GM18909 (cell line): Measurements from ENCODE around the gene ZSWIM1.
"Not testable (repeated sequence)": the region's sequence is repeated elsewhere in the genome, so short reads cannot be mapped to it uniquely, and the experiment has no call there.

Experiments used
- ATAC-seq: cut with Tn5 transposase; IDR thresholded peaks from one replicate; pipeline ENCODE4 v1.9.1; 2021; ENCODE audit warnings: mild to moderate bottlenecking; ENCODE audit not compliant: unreplicated experiment, poor library complexity

Gene ZSWIM1

GRCh38 chr20:45853484-45853883 lies 27.5 kb upstream of the ZSWIM1 start:
- no peak for ATAC-seq

DNA sequence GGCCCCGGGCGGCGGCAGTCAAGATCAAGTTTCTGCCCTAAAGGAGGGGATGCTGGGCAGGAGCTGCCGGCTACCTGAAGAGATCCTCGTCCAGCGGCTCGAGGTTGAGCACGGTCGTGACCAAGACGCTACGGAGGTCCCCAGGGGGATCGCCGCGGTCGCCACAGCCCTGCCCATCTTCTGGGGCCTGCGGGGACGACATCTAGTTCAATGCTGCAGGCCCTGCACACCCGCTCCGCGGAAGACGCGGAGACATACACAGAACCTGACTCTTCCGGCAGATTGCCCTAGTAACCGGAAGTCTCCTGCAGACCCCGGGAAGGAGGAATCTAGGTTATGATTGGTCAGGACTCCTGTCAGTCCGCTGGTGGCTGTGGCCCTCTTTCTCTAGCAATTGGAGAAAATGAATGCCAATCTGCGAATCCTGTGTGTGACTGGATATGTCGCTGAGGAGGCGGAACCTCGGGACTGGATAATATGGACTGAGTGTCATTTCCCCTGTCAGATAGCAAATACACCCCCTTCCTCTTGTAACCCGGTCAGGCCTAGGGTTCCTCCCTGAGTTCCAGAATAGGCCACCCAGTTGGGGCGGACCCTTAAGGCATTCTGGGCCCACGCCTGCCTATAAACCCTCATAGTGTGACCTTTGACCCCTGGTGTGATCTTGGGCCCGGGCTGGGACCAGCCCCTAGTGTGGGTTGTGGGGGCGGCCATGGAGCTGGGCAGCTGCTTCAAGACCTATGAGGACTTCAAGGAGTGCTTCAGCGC lies 23.7 kb upstream of the ZSWIM1 start, which contains the start of the genes ACOT8 and ZSWIM3:
Gene ACOT8, minus strand, starts transcription at position 279 of the 768 bp plus-strand sequence. Its CDS starts 77 bp downstream, at position 202.
Gene ZSWIM3, plus strand, starts transcription at position 501 of the 768 bp plus-strand sequence. Its CDS starts 212 bp downstream, at position 713.
- peak; percentile 95 for ATAC-seq

DNA sequence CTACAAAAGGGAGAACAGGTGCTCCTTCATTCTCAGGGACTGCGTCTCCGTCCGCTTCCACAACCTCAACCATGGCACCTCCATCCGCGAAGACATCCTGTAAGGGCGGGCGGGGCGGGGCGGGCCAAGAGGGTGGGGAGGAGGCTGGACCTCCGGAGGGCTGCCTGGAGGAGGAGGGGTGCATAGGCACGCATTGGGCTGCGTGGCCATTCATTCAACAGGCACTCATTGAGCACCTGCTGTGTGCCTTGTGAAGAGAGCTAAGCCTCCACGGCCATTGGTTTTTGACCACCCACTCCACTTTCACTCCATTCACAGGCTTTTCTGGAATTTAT lies 23.2 kb upstream of the ZSWIM1 start:
- ATAC-seq, result peak; percentile 15

- no peak for ATAC-seq
These were observed 21.1 kb upstream of the ZSWIM1 start for GRCh38 chr20:45859916-45860315.

DNA sequence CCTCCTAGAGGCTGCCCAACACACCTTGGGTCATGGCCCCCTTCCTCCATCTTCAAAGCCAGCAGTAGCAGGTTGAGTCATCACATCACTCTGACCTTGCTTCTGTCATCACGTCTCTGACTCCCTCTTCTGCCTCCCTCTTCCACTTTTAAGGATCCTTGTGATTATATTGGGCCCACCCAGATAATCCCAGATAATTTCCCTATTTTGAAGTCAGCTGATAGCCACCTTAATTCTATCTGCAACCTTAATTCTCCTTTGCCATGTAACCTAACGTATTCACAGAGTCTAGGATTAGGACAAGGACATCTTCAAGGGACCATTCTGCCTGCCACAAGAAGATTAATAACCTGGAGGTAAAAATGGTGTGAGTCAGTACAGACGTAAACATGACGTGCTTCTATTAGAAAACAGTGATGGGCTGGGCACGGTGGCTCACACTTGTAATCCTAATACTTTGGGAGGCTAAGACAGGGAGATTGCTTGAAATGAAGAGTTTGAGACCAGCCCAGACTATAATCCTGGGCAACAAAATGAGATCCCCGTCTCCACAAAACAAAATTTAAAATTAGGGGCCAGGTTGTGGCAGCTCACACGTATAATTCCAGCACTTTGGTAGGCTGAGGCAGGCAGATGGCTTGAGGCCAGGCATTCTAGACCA lies 20.3 kb upstream of the ZSWIM1 start:
- no peak for ATAC-seq

DNA sequence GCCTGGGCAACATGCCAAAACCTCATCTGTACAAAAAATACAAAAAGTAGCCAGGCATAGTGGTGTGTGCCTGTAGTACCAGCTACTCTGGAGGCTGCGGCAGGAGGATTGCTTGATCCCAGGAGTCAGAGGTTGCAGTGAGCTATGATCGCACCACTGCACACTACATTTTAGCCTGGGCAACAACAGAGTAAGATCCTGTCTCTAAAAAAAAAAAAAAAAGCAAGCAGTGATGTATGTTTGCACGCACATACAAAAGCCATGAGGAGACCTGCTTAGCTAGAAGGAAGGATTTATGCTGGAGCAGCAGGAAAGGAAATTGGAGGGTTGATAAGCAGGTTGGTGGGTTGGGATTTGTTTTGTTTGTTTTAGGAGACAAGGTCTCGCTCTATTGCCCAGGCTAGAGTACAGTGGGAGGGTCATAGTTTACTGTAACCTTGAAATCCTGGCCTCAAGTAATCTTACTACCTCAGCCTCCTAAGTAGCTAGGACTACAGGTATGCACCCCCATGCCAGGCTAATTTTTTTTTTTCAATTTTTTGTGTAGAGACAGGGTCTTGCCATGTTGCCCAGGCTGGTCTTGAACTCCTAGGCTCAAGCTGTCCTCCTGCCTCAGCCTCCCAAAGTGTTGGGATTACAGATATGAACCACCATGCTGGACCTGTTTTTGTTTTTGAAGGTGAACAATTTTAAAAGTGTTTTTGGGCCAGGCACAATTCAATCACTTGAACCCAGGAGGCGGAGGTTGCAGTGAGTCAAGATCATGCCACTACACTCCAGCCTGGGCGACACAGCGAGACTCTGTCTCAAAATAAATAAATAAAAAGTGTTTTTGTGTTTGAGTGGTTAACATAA lies 19.6 kb upstream of the ZSWIM1 start:
- no peak for ATAC-seq

GRCh38 chr20:45863543-45864470 lies 17.2 kb upstream of the ZSWIM1 start:
- no peak for ATAC-seq

- ATAC-seq, result no peak
These were observed 14.6 kb upstream of the ZSWIM1 start for GRCh38 chr20:45866454-45866853.

- ATAC-seq, result no peak
These were observed 13.8 kb upstream of the ZSWIM1 start for GRCh38 chr20:45867136-45867818.

GRCh38 chr20:45867819-45868176 lies 13.2 kb upstream of the ZSWIM1 start:
- ATAC-seq, result no peak

DNA sequence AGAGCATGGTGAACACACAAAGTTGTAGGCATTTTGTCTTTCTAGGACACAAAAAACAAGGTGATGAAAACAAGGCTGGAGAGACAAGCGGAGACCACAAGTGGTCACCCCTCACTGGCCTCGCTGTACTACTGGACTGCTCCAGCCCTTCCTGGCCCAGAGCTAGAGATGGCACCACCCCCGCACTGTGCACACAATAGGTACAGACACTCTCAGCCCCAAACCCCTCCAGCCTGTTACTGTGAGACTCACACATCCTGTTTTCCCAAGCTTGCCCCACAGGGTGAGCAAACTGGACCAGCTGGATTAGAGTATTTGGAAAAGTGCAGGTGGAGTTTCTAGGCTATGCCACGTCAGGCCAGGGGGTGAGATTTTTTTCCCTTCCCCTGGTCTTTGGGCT lies 8.4 kb upstream of the ZSWIM1 start:
- no peak for ATAC-seq

- ATAC-seq, result no peak
These were observed 7.5 kb upstream of the ZSWIM1 start for GRCh38 chr20:45873409-45874103.

DNA sequence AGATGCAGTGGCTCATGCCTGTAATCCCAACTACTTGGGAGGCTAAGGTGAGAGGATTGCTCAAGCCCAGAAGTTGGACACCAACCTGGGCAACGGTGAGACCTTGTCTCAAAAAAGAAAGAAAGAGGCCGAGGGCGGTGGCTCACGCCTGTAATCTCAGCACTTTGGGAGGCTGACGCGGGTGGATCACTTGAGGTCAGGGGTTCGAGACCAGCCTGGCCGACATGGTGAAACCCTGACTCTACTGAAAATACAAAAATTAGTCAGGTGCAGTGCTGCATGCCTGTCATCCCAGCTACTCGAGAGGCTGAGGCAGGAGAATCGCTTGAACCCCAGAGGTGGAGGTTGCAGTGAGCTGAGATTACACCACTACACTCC lies 6.9 kb upstream of the ZSWIM1 start:
- ATAC-seq, result not testable (repeated sequence)

DNA sequence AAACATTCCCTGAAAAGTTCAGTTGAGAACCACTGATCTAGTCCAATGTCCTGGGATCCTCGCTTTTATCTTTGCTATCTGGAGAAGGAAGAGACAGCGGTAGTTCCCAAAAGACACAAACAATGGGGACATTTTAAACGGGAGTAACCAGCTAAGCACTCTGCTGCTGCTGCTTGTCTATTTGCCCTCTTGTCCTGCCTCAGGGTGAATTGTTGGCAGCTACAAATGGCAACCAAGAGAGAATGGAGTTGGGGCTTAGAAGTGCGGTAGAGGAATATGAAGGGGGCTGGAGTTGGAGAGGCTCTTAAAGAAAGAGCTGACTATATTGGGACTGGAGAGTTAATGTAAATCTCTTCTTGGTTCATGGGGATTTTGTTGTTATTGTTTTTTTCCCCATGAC lies 6.5 kb upstream of the ZSWIM1 start:
- no peak for ATAC-seq

DNA sequence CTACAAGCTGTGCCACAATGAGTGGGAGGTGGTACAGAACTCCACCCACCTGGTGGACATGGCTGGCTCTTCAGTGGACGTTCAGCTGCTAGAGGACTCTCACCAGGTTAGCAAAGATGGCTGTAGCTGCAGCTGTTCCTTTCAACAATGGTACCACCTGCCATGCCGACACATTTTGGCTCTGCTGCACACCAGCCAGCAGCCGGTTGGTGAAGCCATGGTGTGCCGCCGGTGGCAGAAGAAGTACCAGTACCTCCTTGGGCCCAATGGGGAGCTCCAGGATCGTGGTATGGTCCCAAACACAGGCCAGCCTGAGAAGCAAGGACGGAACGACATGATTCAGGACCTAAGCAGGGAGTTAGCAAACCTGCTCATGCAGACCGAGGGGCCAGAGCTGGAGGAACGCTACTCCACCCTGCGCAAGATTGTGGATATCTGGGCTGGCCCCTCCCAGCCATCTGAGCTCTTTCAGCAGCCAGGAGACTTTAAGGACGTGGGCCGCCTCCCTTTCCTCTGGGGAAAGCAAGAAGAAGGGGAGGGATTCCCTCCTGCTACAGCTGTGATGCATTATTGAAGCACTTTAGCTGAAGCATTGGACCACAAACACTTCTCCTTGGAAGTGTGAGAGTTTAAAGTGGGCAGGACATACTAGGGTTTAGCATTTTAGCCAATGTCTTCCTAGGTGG lies 2.8 kb upstream of the ZSWIM1 start:
- no peak for ATAC-seq

- ATAC-seq, result no peak
These were observed 1.6 kb downstream of the ZSWIM1 start for GRCh38 chr20:45882469-45883099.

GRCh38 chr20:45883100-45883469 lies 2.1 kb downstream of the ZSWIM1 start:
- ATAC-seq, result no peak
